Measurements from ENCODE around the gene UTP25.
"Not testable (repeated sequence)": the region's sequence is repeated elsewhere in the genome, so short reads cannot be mapped to it uniquely, and the experiment has no call there.

UTP25 gene

DNA sequence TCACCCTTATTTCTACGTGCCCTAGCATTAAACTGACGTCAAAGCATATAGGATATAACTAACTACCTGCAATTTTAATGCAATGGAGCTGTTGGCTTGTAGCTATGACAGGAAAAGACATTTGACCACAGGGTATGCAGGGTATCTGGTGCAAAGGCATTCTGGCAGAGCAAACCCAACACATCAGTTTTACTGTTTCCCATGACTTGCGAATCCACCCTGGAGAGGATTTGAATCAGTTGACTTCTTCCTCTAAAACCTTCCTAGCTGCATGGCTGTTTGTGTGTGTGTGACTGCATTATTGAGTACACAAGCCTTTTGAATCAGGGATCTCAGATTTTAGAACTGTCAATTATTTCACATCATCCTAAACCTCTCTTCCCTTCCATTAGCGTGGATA is 68.6 kb downstream of the UTP25 start:
- TF ChIP-seq, protein P1, sequence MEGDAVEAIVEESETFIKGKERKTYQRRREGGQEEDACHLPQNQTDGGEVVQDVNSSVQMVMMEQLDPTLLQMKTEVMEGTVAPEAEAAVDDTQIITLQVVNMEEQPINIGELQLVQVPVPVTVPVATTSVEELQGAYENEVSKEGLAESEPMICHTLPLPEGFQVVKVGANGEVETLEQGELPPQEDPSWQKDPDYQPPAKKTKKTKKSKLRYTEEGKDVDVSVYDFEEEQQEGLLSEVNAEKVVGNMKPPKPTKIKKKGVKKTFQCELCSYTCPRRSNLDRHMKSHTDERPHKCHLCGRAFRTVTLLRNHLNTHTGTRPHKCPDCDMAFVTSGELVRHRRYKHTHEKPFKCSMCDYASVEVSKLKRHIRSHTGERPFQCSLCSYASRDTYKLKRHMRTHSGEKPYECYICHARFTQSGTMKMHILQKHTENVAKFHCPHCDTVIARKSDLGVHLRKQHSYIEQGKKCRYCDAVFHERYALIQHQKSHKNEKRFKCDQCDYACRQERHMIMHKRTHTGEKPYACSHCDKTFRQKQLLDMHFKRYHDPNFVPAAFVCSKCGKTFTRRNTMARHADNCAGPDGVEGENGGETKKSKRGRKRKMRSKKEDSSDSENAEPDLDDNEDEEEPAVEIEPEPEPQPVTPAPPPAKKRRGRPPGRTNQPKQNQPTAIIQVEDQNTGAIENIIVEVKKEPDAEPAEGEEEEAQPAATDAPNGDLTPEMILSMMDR (IDR thresholded peaks at IDR 0.05; ENCODE audit: low read depth, low read length), result no peak
- no peaks in the 10 kb centered on the region for H3K27me3 ChIP-seq (ENCODE audit: insufficient read depth, low read depth, severe bottlenecking)
- H3K27ac ChIP-seq, result no peak overlapping the region
- H3K36me3 ChIP-seq, result no peaks in the 10 kb centered on the region
- H3K4me3 ChIP-seq (ENCODE audit: low read depth, low read length), result no peak overlapping the region
- H3K9me3 ChIP-seq (ENCODE audit: severe bottlenecking), result no peaks in the 10 kb centered on the region
- no peak for DNase-seq

DNA sequence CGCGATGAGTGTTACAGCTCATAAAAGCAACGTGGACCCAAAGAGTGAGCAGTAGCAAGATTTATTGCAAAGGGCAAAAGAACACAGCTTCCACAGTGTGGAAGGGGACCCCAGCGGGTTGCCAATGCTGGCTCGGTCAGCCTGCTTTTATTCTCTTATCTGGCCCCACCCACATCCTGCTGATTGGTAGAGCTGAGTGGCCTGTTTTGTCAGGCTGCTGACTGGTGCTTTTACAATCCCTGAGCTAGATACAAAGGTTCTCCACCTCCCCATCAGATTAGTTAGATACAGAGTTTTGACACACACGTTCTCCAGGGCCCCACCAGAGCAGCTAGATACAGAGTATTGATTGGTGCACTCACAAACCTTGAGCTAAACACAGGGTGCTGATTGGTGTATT is 70.5 kb downstream of the UTP25 start:
- H3K36me3 ChIP-seq; H3K27ac ChIP-seq; H3K27me3 ChIP-seq (ENCODE audit: insufficient read depth, low read depth, severe bottlenecking); DNase-seq; H3K4me3 ChIP-seq (ENCODE audit: low read depth, low read length); H3K9me3 ChIP-seq (ENCODE audit: severe bottlenecking): not testable (repeated sequence)

DNA sequence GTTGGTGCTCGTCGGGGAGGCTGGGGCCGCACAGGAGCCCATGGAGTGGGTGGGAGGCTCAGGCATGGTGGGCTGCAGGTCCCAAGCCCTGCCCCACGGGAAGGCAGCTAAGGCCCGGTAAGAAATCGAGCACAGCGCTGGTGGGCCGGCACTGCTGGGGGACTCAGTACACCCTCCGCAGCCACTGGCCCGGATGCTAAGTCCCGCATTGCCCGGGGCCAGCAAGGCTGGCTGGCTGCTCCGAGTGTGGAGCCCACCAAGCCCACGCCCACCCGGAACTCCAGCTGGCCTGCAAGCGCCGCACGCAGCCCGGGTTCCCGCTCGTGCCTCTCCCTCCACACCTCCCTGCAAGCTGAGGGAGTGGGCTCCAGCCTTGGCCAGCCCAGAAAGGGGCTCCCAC is 71.1 kb downstream of the UTP25 start:
- H3K9me3 ChIP-seq (ENCODE audit: severe bottlenecking); H3K27me3 ChIP-seq (ENCODE audit: insufficient read depth, low read depth, severe bottlenecking); DNase-seq: not testable (repeated sequence)

DNA sequence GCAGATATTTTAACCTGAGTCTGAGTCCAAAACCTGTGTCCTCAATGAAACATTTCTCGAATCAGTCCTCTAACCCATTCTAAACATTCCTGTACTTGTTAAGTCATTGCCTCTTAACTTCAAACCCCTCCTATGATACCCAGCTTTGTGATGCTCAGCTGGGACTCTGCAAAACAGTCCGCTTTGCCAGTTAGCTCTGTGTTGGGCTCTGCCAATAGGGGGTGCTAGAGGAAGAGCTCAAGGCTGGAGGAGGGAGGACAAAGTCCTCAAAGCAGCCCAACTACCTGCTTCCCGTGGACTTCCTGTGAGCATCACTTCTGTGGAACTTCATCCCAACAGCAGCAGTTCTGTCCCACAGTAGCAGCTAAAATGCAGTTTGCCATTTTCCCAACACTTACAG is 72.2 kb downstream of the UTP25 start:
- no peaks in the 10 kb centered on the region for H3K27me3 ChIP-seq (ENCODE audit: insufficient read depth, low read depth, severe bottlenecking)
- peak; percentile 59 for DNase-seq
- TF ChIP-seq, protein P1 (IDR thresholded peaks at IDR 0.05; ENCODE audit: low read depth, low read length), result peak; percentile 83
- no peaks in the 10 kb centered on the region for H3K9me3 ChIP-seq (ENCODE audit: severe bottlenecking)
- no peak overlapping the region for H3K4me3 ChIP-seq (ENCODE audit: low read depth, low read length)
- H3K27ac ChIP-seq, result no peak overlapping the region
- no peaks in the 10 kb centered on the region for H3K36me3 ChIP-seq

More for the DNA sequence above, 71.1 kb downstream of the UTP25 start:
- H3K36me3 ChIP-seq; H3K4me3 ChIP-seq (ENCODE audit: low read depth, low read length); H3K27ac ChIP-seq: not testable (repeated sequence)

DNA sequence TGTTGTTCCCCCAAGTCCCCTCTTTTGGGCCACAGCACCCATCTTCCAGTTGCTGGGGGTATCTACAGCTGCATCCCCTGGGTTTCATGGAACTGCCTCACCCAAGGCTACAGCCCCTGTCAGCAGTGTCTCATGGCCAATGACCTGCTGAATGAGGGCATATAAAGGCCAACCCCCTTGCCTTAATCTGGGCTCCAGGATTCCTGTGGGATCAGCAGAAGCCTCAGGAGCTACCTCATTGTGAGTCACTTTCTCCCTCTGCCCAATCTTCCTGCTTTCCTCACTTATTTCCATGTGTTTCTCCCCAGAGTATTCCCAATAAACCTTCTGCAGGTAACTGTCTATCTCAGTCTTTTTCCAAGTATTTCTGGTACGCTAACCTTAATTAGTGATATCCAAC is 73.0 kb downstream of the UTP25 start:
- H3K9me3 ChIP-seq (ENCODE audit: severe bottlenecking), result no peaks in the 10 kb centered on the region
- TF ChIP-seq, protein P1 (IDR thresholded peaks at IDR 0.05; ENCODE audit: low read depth, low read length), result no peak
- no peak for DNase-seq
- no peaks in the 10 kb centered on the region for H3K27me3 ChIP-seq (ENCODE audit: insufficient read depth, low read depth, severe bottlenecking)
- no peak overlapping the region for H3K27ac ChIP-seq
- H3K36me3 ChIP-seq, result no peaks in the 10 kb centered on the region
- no peak overlapping the region for H3K4me3 ChIP-seq (ENCODE audit: low read depth, low read length)

DNA sequence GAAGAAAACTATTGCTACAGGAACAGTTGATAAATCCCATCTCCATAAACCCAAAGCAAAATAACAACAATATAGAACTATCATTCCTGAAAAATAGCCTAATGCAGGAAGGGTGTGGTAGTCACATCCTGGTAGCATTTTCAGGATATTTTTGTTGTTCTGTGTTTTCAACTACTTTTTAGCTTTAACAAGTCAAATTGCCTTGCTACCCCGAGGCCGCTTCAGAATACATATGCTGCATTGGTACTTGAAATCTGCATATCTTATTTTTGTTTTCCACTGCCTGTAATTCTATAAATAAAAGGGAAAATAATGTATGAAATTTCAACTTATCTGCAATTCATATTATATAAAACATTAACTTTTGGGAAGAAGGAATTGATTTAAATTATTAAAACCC is 73.4 kb downstream of the UTP25 start:
- TF ChIP-seq, protein P1 (IDR thresholded peaks at IDR 0.05; ENCODE audit: low read depth, low read length), result no peak
- H3K27me3 ChIP-seq (ENCODE audit: insufficient read depth, low read depth, severe bottlenecking), result no peaks in the 10 kb centered on the region
- H3K4me3 ChIP-seq (ENCODE audit: low read depth, low read length), result no peak overlapping the region
- no peak for DNase-seq
- no peaks in the 10 kb centered on the region for H3K36me3 ChIP-seq
- H3K9me3 ChIP-seq (ENCODE audit: severe bottlenecking), result no peaks in the 10 kb centered on the region
- no peak overlapping the region for H3K27ac ChIP-seq

DNA sequence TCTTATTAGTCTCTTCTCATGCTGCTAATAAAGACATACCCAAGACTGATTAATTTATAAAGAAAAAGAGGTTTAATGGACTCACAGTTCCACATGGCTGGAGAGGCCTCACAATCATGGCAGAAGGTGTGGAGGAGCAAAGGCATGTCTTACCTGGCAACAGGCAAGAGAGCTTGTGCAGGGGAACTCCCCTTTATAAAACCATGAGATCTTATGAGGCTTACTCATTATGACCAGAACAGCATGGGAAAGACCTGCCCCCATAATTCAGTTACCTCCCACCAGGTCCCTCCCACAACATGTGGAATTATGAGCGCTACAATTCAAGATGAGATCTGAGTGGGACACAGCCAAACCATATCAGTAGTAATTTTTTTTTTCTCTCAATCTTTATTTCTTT is 77.0 kb downstream of the UTP25 start:
- not testable (repeated sequence) for H3K4me3 ChIP-seq (ENCODE audit: low read depth, low read length); H3K27me3 ChIP-seq (ENCODE audit: insufficient read depth, low read depth, severe bottlenecking); H3K36me3 ChIP-seq; H3K9me3 ChIP-seq (ENCODE audit: severe bottlenecking); DNase-seq; H3K27ac ChIP-seq

All from WERI-Rb-1 (cell line).